GM18870 (cell line): ENCODE measurements around the gene STAG1.
"Not testable (repeated sequence)": the region's sequence is repeated elsewhere in the genome, so short reads cannot be mapped to it uniquely, and the experiment has no call there.

ENCODE experiments used
- ATAC-seq: cut with Tn5 transposase; IDR thresholded peaks from one replicate; pipeline ENCODE4 v1.9.1; 2021; ENCODE audit warnings: moderate library complexity; ENCODE audit not compliant: unreplicated experiment

STAG1 gene

DNA sequence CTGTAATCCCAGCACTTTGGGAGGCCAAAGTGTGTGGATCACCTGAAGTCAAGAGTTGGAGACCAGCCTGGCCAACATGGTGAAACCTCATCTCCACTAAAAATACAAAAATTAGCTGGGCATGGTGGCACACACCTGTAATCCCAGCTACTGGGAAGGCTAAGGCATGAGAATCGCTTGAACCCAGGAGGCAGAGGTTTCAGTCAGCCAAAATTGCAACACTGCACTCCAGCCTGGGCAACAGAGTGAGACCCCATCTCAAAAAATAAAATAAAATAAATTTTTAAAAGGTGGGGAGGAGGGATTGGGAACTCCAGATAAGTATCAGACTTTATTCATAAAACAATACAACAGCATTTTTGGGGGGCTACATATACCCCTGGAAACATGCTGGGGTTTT is 42.4 kb downstream of the STAG1 start:
- not testable (repeated sequence) for ATAC-seq

DNA sequence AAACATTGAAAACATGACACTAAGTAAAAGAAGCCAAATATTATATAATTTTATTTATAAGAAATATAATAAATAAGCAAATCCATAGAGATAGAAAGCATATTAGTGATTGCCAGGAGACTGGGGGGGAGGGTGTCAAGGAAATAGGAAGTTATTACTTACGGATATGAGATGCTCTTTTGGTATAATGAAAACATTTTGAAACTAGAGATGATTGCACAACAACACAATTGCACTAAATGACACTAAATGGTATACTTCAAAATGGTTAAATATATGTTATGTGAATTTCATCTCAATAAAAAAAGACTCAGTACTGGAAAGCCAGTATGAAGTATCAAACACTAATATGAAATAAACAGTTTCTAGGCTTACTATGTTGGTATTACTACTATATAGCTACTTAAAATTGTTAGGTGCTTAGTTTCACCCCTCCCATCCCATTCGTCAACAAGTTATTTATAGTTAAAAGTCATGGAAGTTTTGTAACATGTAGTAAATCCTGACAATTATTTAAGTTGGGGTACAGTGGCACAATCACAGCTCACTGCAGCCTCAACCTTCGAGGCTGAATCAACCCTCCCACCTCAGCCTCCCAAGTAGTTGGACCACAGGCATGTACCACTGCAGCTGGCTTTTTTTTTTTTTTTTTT is 43.7 kb downstream of the STAG1 start:
- no peak for ATAC-seq

DNA sequence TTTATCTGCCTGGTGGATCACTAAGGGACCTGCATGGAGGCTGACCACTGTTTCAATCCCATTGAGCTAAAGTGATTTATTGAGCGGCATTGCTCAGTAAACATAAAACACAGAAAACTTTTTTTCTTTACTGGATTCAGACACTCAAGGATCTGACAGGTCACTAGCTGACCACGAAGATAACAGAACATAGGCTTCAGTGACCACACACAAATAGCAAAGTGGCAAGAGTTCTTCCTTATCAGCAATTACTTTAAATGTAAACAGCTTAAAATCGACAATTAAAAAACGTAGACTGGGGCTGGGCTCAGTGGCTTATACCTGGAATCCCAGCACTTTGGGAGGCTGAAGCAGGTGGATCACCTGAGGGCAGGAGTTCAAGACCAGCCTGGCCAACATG is 48.7 kb downstream of the STAG1 start:
- no peak for ATAC-seq

DNA sequence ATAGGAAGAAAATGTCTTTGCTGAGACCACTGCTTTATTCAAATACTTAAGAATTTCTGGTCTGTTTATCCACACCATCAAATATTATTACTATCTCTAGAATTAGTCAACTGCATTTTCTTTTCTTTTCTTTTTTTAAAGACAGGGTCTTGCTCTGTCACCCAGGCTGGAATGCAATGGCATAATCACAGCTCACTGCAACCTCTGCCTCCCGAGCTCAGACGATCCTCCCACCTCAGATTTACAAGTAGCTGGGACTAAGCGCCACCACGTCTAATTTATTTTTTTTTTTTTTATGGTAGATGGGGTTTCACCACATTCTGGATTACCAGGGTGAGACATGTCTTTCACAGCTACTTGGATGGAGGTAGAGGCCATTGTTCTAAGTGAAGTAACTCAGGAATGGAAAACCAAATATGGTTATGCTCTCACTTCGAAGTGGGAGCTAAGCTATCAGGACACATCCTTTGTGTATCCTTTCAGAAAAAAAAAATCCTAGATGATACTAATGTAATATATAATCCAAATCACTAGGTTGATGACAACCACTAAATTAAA is 52.8 kb downstream of the STAG1 start:
- no peak for ATAC-seq

DNA sequence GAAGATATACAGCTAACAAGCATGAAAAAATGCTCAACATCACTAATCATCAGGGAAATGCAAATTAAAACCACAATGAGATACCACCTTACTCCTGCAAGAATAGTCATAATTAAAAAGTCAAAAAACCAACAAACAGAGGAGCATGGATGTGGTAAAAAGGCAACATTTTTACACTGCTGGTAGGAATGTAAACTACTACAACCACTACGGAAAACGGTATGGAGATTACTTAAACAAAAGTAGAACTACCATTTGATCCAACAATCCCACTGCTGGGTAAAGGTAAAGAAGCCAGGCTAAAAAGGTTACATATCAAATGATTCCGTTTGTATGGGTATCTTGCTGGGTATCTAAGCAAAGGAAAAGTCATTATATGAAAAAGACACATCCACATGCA is 53.8 kb downstream of the STAG1 start:
- no peak for ATAC-seq

DNA sequence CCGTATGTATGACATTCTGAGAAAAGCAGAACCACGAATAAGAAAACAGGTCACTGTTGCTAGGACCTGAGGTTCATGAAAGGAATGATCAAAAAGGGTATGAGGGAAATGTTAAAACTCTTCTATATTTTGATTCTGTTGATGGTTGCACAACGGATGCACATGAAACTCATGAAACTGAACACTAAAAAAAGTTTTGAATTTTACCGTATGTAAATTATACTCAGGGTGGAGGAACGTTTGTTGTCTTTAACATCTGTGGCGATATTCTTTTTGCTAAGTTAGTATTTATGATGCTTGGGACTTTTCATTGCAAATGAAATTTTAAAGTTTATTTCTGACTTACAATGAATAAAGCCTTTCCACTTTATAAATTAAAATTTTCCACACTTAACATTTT is 55.4 kb downstream of the STAG1 start:
- no peak for ATAC-seq

DNA sequence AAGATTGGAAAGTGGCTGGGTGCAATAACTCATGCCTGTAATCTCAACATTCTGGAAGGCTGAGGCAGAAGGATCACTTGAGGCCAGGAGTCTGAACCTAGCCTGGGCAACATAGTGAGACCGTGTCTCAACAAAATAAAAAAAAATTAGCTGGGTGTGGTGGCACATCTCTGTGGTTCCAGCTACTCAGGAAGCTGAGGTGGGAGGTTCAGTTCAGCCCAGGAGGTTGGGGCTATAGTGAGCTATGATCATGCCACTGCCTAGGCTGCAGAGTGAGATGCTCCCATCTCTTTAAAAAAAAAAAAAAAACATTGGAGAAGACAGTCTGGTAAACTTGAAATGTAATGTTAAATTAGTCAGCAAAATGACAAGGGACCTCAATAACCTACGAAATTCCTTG is 57.9 kb downstream of the STAG1 start:
- no peak for ATAC-seq

DNA sequence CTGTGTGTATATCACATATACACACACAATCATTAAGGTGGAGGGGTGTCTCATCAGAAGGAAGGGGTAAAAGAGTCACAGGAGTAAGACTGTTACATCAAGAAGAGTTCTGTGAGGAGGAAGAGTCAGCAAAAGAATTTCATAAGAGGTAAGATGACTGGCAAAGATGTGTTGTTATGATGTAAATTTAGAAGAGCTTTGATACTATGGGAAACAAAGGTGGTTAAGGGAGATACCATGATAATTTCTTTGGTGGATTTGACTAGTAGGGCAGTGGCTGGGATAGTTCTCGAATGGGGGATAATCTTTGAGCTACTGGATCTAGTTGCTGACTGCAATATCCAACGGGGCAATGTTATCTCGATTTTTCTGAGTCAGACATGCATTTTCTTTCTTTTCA is 61.6 kb downstream of the STAG1 start:
- no peak for ATAC-seq

DNA sequence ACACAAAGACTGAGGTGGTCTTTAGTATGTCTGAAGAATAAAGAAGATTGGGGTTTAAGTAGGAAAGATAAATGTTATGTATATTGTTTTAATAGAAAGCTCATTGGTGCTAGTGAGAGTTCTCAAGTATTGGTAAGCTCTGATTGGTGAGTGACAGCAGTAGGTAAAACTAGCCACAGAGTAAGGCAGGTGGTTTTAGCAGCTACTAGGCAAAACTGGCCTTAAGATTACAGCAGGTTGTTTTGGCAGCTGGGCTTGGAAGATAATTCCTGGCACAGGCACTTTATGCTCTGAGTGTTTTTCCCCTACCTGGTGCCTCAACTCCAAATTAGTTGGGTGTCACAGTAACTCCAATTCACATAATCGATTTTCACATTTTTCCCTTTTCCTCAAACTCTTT is 66.3 kb downstream of the STAG1 start:
- no peak for ATAC-seq

DNA sequence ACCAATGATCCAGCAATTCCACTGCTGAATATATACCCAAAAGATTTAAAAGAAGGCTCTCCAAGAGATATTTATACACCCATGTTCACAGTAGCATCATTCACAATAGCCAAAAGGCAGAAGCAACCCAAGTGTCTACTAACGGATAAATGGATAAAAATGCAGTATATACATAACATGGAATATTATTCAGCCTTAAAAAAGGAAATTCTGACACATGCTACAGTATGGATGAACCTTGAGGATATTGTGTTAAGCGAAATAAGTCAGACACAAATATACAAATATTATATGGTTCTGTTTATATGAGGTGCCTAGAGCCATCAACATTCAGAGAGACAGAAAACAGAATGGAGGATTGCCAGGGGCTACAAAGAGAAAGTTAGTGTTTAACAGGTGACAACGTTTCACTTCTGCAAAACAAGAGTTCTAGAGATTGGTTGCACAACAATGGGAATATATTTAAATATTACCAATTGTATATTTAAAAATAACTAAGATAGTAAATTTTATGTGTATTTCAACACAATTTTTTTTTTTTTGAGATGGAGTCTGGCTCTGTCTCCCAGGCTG is 69.4 kb downstream of the STAG1 start:
- no peak for ATAC-seq

DNA sequence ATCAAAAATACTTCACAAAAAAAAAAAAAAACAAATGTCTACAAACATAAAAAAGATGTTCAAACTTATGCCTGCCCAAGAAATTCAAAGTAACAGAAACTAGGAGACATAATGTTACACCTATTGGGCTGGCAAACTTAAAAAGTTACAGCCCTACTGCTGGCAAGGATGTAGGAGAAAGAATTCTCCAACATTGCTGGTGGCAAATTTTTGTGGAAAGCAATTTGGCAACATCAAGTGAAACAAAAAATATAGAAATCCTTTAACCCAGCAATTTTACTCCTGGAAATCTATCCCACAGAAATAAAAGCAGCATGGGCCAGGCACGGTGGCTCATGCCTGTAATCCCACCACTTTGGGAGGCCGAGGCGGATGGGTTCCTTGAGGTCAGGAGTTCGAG is 73.2 kb downstream of the STAG1 start:
- no peak for ATAC-seq

DNA sequence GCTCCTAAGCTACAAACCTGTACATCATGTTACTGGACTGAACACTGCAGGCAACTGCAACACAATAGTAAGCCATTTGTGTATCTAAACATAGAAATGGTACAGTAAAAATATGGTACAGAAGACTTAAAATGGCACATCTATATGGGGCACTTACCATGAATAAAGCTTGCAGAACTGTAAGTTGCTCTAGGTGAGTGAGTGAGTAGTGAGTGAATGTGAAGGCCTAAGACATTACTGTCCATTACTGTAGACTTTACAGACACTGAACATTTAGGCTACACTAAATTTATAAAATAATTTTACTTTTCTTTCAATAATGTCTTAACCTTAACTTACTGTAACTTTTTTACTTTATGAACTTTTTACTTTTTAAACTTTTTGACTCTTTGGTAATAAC is 76.2 kb downstream of the STAG1 start:
- ATAC-seq = no peak

DNA sequence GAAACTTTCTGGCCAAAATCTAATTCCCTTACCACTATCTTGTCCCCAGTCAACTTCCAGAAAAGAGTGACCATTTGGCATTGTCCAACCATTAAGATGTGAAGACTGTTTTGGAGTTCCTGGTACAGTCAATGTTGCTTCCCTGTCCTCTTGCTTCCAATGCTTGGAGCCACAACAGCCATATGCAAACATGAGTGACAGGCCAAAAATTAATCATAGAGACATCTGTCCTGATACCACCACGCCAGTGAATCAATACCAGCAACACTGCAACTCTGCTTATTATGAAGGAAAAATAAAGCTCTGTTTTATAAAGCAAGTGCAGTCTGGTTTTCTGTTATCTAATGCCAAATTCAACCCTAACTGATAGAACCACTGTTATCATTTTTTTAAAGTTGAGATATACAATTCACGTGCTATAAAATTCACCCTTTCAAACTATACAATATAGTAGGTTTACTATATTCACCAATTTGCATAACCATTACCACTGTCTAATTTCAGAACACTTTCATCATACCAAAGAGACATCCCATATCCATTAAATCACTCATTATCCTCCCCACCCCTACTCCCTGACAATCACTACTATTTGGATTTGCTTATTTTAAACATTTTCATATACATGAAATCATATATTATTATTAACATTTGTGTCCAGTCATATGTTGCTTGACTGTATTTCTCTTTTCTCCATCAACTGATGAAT is 76.9 kb downstream of the STAG1 start:
- ATAC-seq = no peak

DNA sequence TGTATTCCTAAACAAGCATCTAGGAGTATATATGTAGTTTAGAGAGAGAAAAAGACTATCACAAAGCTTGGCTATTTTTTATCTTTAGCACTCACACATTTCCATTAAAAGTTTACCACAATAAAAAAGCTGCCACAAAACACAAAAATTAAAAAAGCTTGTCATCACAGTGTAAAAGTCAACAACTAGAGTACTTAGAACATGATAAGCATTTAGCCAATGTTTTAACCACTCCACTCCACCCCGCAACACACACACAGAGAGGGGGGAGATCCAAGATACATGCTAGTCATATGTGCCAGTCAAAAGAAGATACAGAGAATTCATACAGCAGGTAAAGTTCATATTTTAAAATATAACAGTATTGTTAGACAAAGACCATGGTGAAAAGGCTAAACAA is 79.7 kb downstream of the STAG1 start:
- ATAC-seq = no peak

DNA sequence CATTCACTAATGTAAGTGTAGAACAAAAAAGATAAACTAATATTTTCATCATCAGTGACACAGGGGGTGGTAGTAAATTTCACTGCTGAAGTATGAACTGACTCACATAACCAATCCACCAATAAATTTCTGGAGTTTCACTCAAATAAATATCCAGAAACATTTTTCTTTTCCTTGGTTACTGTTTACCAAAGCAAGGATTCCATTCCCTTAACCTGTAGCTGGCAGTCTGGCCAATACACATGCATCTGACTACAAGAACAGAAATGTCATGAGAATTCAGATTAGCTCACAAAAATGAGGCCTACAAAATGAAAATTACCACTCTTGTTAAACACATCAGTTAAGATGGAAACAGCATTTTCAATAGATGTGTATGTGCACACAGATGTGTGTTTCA is 80.3 kb downstream of the STAG1 start:
- ATAC-seq = no peak

DNA sequence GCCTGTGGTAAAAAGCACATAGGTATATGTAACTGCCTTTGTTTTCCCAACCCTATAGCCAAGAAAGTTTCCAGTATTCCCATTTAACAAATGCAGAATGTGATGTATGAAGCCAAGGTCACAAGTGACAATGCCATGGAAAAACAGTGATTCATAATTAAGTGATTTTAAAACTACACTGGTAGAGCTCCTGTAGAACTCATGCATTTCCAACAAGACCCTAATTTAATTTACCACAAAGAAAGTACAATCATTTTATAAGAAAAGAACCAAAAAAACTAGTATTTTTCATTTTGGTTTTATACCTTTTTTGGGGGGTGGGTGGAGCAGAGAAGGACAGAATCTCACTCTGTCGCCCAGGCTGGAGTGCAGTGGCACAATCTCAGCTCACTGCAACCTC is 82.0 kb downstream of the STAG1 start:
- ATAC-seq = no peak

DNA sequence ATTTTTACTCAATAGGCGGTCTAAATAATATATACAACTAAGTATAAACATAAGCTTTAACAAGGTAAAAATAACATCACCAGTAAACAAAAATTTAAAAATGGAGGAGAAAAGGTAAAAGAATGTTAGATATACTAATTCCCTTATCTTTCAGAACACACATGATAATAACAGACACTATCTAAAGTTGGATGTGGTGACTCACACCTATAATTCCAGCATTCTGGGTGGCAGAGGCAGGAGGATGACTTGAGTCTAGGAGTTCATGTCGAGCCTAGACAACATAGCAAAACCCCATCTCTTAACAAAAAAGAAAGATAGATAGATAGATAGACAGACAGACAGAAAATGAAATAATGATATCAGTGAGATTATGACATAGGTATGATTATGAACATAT is 85.1 kb downstream of the STAG1 start:
- no peak for ATAC-seq

DNA sequence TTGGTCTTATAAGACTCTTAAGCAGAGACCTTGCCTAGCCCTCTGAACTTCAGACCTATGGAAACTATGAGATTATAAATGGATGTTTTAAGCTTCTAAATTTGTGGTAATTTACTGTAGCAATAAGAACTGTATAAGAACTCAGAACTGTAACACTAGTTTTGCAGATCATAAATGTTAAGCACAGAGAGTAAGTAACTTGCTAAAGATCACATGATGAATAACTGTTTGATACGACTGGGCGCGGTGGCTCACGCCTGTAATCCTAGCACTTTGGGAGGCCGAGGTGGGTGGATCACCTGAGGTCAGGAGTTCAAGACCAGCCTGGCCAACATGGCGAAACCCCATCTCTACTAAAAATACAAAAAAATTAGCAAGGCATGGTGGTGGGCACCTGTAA is 85.9 kb downstream of the STAG1 start:
- ATAC-seq = not testable (repeated sequence)

DNA sequence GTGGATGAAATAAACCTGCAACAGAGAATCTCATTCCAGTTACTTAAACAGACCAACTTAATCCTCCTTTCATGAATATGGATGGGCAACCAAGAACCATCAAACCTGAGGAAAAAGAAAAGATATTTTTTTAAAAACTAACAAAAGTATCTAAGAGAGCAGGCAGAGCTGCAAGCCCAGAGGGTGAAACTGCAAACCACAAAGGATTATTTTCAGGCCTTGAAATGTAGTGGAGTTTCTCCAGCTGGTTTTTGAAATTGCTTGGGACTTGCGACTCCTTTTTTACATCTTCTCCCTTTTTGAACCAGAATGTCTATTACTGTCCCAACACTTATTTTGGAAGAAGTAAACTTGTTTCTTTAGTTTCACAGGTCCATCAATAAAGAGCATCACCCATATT is 87.4 kb downstream of the STAG1 start:
- no peak for ATAC-seq

DNA sequence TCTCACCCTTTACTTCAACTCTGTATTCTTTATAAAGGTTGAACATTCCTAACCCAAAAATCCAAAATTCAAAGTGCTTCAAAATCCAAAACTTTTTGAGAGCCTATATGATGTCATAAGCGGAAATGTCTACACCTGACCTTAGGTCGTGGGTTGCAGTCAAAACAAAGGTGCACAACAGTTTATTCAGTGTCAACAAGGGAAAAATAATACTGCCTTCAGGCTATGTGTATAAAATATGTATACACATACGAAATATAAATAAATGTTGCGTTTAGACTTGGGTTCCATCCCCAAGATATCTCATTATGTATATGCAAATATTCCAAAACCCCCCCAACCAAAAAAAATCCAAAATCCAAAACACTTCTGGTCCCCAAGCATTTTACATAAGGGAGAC is 90.9 kb downstream of the STAG1 start:
- ATAC-seq = no peak

DNA sequence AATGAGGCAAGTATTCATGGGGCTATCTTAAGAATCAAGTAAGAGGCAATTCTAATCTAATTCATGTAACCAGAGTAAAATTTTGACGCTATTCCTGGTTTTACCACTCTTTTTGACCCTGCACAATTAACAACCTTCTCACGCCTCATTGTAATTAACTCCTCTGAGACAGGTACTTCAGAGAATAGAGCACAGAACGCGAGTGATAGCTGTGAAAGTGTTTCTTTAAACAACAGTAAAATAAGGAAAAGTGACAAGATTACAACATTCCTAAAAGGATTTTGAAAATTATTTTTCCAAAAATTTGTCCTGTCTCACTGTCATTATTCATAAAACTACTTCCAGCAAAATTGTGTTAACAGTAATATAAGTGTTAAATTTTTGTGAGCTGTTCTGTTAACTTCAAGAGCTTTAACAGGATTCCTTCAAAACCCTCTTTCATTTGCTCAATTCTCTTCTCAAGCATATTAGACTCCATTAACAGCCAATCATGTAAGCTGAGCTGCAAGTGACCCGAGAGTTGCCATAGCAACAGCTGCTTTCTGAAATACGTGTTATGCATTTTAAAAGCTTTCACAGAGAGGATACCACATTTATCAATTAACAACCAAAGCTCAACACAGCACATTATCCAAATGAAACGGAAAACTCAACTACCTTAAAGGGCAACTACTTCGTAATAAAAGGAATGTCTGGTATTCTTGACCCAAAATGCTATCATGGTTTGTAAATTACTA is 93.1 kb downstream of the STAG1 start:
- ATAC-seq = no peak

DNA sequence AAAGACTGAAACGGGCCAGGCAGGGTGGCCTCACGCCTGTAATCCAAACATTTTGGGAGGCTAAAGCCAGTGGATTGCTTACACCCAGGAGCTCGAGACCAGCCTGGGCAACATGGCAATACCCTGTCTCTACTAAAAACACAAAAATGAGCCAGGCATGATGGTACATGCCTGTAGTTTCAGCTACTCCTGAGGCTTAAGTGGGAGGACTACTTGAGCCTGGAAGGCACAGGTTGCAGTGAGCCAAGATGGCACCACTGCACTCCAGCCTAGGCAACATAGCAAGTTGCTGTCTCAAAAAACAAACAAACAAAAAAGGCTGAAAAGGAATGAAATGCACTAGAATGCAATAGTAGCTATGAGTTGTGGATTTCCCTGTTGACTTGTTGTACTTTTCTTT is 94.7 kb downstream of the STAG1 start:
- no peak for ATAC-seq
